Measurements from ENCODE around the gene RREB1.

DNA sequence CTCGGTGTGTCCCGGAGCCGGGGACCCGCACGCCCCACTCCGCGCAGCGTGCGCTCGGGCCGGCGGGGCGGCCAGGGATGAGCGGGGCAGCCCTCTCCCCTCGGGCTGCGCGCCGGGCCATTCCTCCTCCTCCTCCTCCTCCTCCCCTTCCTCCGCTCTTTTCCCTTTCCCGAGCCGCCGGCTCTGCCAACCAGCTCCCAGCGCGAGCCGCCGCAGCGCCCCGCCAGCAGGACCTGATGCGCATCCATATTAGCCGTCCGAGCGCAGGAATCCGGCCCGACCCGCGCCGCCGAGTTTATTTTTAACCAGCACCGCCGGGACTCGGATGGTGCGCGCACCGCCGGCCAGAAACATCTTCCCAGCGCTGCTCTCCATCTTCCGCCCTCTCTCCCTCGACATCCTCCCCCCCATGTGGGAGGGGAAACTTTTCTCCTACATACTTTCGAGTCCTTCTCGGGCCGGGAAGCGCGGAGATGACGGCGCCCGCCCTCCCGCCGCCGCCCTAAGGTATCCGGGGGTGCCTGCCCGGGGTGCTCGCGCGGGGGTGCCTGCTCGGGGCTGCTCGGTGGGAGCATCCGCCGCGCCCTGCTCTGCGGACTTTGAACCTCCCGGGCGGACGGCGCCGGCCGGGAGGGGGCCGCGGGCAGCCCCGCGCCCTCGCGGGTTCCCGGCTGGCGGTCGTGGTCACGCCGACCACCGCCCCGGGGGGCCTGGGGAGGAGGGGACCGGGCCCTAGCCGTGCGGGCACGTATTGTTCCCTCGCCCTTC lies 619 bp downstream of the RREB1 start:
- no peak for TF ChIP-seq EZH2 (IDR thresholded peaks at IDR 0.05; ENCODE audit: borderline replicate concordance, low read depth, low read length, severe bottlenecking)
- TF ChIP-seq, protein P1, sequence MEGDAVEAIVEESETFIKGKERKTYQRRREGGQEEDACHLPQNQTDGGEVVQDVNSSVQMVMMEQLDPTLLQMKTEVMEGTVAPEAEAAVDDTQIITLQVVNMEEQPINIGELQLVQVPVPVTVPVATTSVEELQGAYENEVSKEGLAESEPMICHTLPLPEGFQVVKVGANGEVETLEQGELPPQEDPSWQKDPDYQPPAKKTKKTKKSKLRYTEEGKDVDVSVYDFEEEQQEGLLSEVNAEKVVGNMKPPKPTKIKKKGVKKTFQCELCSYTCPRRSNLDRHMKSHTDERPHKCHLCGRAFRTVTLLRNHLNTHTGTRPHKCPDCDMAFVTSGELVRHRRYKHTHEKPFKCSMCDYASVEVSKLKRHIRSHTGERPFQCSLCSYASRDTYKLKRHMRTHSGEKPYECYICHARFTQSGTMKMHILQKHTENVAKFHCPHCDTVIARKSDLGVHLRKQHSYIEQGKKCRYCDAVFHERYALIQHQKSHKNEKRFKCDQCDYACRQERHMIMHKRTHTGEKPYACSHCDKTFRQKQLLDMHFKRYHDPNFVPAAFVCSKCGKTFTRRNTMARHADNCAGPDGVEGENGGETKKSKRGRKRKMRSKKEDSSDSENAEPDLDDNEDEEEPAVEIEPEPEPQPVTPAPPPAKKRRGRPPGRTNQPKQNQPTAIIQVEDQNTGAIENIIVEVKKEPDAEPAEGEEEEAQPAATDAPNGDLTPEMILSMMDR (IDR thresholded peaks at IDR 0.05; ENCODE audit: borderline replicate concordance, extremely low read depth, low read length, poor library complexity, severe bottlenecking): no peak
